Measurements from ENCODE around the gene TMEM200B. TPM values are rescaled to one million over a fixed set of nuclear protein-coding genes. Genes with fewer than 3 reads are reported as not detected.
"Not testable (repeated sequence)": the region's sequence is repeated elsewhere in the genome, so short reads cannot be mapped to it uniquely, and the experiment has no call there.

The TMEM200B gene
- total and polyA plus RNA-seq, 2 donors (not counting 1 experiment from before 2014, with no cell fraction given), result not detected

- CTCF ChIA-PET, result no interaction called here
- ATAC-seq (ENCODE audit: low read depth), result no peak
- no peak overlapping the region for H3K4me2 ChIP-seq (replicated peaks; ENCODE audit: low read depth, low read length, poor library complexity, severe bottlenecking)
- POLR2A ChIA-PET, result no interaction called here
- no peaks in the 10 kb centered on the region for H3K4me1 Mint-ChIP-seq
- DNase-seq, result no peak
- H3K9me3 Mint-ChIP-seq (ENCODE audit: insufficient read depth), result no peaks in the 10 kb centered on the region
- no peak overlapping the region for H3K4me3 ChIP-seq (ENCODE audit: control extremely low read depth in 1 of 5, extremely low read depth in 1 of 5, insufficient read depth in 1 of 5, low read depth in 2 of 5, low read length in 4 of 5)
- no peaks in the 10 kb centered on the region for H3K27me3 ChIP-seq (replicated peaks in 1 of 4; ENCODE audit: control extremely low read depth in 1 of 4, control insufficient read depth in 3 of 4, insufficient read depth in 4 of 4, low read length in 3 of 4)
- H3K79me2 ChIP-seq (ENCODE audit: control insufficient read depth, insufficient read depth, low read length), result no peaks in the 10 kb centered on the region
- 86% methylated on average over 3 of the region's 7 CpGs for WGBS (ENCODE audit: insufficient coverage)
- H3K4me1 ChIP-seq (ENCODE audit: control insufficient read depth in 2 of 2, insufficient read depth in 2 of 2, low read length in 2 of 2), result no peaks in the 10 kb centered on the region
- H3K36me3 ChIP-seq (replicated peaks in 1 of 2; ENCODE audit: control extremely low read depth in 1 of 2, control insufficient read depth in 1 of 2, extremely low read depth in 1 of 2, insufficient read depth in 2 of 2, low read length in 1 of 2), result peaks cover 2 to 67% of the 10 kb centered on the region in 2 experiments
- H3K9ac ChIP-seq (ENCODE audit: low read length), result no peak overlapping the region
- H3K27ac ChIP-seq (ENCODE audit: low read length in 2 of 2), result no peak overlapping the region
- TF ChIP-seq EZH2 (IDR thresholded peaks at IDR 0.05; ENCODE audit: borderline replicate concordance, insufficient read depth, low read depth, low read length, poor library complexity, severe bottlenecking), result no peak
- TF ChIP-seq CTCF (IDR thresholded peaks at IDR 0.05), result no peak
- no peaks in the 10 kb centered on the region for H3K9me3 ChIP-seq (ENCODE audit: control extremely low read depth in 1 of 3, control insufficient read depth in 2 of 3, insufficient read depth in 1 of 3, low read length in 2 of 3)
- intact Hi-C loops (cut with micrococcal nuclease), result no loop called here
- no peaks in the 10 kb centered on the region for H4K20me1 ChIP-seq (ENCODE audit: control insufficient read depth, insufficient read depth, low read length, poor library complexity, severe bottlenecking)
- H2AFZ ChIP-seq (ENCODE audit: insufficient read depth, low read depth, low read length, poor library complexity, severe bottlenecking), result no peak overlapping the region
- H3K4me3 Mint-ChIP-seq, result no peak overlapping the region
- no peaks in the 10 kb centered on the region for H3K27me3 Mint-ChIP-seq
- H3K27ac Mint-ChIP-seq, result no peak overlapping the region
These were observed 10.8 kb downstream of the TMEM200B start for GRCh38 chr1:29112705-29113412.

GRCh38 chr1:29108041-29108440 lies 15.7 kb downstream of the TMEM200B start:
- H3K36me3 ChIP-seq (replicated peaks in 1 of 2; ENCODE audit: control extremely low read depth in 1 of 2, control insufficient read depth in 1 of 2, extremely low read depth in 1 of 2, insufficient read depth in 2 of 2, low read length in 1 of 2), result peaks cover 4 to 36% of the 10 kb centered on the region in 2 experiments
- intact Hi-C loops (cut with micrococcal nuclease); H3K27me3 Mint-ChIP-seq; H3K9ac ChIP-seq (ENCODE audit: low read length); ATAC-seq (ENCODE audit: low read depth); H2AFZ ChIP-seq (ENCODE audit: insufficient read depth, low read depth, low read length, poor library complexity, severe bottlenecking); H3K27ac Mint-ChIP-seq; H3K79me2 ChIP-seq (ENCODE audit: control insufficient read depth, insufficient read depth, low read length); H3K9me3 Mint-ChIP-seq (ENCODE audit: insufficient read depth); DNase-seq; H3K4me3 ChIP-seq (ENCODE audit: control extremely low read depth in 1 of 5, extremely low read depth in 1 of 5, insufficient read depth in 1 of 5, low read depth in 2 of 5, low read length in 4 of 5); POLR2A ChIA-PET; H3K9me3 ChIP-seq (ENCODE audit: control extremely low read depth in 1 of 3, control insufficient read depth in 2 of 3, insufficient read depth in 1 of 3, low read length in 2 of 3); H3K4me3 Mint-ChIP-seq; H3K27me3 ChIP-seq (replicated peaks in 1 of 4; ENCODE audit: control extremely low read depth in 1 of 4, control insufficient read depth in 3 of 4, insufficient read depth in 4 of 4, low read length in 3 of 4); H3K4me2 ChIP-seq (replicated peaks; ENCODE audit: low read depth, low read length, poor library complexity, severe bottlenecking); H3K27ac ChIP-seq (ENCODE audit: low read length in 2 of 2); H3K4me1 ChIP-seq (ENCODE audit: control insufficient read depth in 2 of 2, insufficient read depth in 2 of 2, low read length in 2 of 2); H4K20me1 ChIP-seq (ENCODE audit: control insufficient read depth, insufficient read depth, low read length, poor library complexity, severe bottlenecking); H3K4me1 Mint-ChIP-seq: not testable (repeated sequence)
- CTCF ChIA-PET, result interaction anchor here (0.7 kb wide), 1 partner anchor 1829 kb away, joined by 3 read pairs; no protein-coding TSS in a partner anchor
- 100% methylated on average over 2 of the region's 6 CpGs for WGBS (ENCODE audit: insufficient coverage)

All from B cell (primary cell).